ENCODE measurements around the gene DTNB.

Gene DTNB

DNA sequence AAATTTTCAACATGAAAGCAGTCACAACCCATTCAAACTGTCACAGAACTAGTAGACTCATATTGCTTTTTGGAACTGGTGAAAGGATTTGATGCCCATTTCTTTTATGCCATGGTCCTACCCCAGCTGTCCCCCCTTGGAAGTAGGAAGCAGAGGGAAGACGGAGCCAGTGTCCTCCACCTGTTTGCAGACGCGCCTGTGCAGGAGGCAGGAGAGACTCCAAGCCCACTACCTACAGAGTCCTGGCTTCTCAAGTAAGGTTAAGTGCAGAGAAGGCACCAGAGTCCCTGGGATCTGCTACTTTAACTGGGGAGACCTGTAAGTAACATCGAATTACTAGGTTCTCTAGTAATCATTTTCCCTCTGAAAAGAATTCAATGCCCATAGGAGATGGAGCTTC lies 299.0 kb downstream of the DTNB start:
- POLR2A ChIA-PET: no interaction called here
- Histone ChIP-seq H3K27ac (ENCODE audit: extremely low read depth, low read depth, low read length) (no peak overlapping the region), H3K9me3 (ENCODE audit: control insufficient read depth, insufficient read depth, low read depth, low read length) (no peaks in the 10 kb centered on the region), H3K4me1 (ENCODE audit: control insufficient read depth, insufficient read depth, low read length) (peaks cover 5% of the 10 kb centered on the region), H3K4me3 (ENCODE audit: low read depth, low read length) (no peak overlapping the region), H3K36me3 (ENCODE audit: control insufficient read depth in 2 of 2, insufficient read depth in 1 of 2, low read length in 2 of 2) (no peaks in the 10 kb centered on the region)
- CTCF ChIA-PET: interaction anchor here (0.6 to 3.2 kb wide), 5 partner anchors 9 to 37 kb away, joined by 3 to 41 read pairs (median 12); no protein-coding TSS in a partner anchor
- TF ChIP-seq ZNF488 (tag by site-specific recombination; IDR thresholded peaks at IDR 0.05): no peak
- no peak for TF ChIP-seq GFI1B (tag by site-specific recombination; IDR thresholded peaks at IDR 0.05)
- no peak for TF ChIP-seq ZNF302 (tag by site-specific recombination; IDR thresholded peaks at IDR 0.05; ENCODE audit: low read depth)
- TF ChIP-seq, protein P1, sequence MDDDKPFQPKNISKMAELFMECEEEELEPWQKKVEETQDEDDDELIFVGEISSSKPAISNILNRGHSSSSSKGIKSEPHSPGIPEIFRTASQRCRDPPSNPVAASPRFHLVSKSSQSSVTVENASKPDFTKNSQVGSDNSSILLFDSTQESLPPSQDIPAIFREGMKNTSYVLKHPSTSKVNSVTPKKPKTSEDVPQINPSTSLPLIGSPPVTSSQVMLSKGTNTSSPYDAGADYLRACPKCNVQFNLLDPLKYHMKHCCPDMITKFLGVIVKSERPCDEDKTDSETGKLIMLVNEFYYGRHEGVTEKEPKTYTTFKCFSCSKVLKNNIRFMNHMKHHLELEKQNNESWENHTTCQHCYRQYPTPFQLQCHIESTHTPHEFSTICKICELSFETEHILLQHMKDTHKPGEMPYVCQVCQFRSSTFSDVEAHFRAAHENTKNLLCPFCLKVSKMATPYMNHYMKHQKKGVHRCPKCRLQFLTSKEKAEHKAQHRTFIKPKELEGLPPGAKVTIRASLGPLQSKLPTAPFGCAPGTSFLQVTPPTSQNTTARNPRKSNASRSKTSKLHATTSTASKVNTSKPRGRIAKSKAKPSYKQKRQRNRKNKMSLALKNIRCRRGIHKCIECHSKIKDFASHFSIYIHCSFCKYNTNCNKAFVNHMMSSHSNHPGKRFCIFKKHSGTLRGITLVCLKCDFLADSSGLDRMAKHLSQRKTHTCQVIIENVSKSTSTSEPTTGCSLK (tag by site-specific recombination; IDR thresholded peaks at IDR 0.05): no peak
- no peak for TF ChIP-seq ZNF175 (tag by site-specific recombination; IDR thresholded peaks at IDR 0.05)
- TF ChIP-seq ZNF394 (tag by site-specific recombination; IDR thresholded peaks at IDR 0.05; ENCODE audit: borderline replicate concordance): no peak
- no peak for TF ChIP-seq ZNF138 (tag by site-specific recombination; IDR thresholded peaks at IDR 0.05; ENCODE audit: borderline replicate concordance)
- no peak for TF ChIP-seq ZNF324 (tag by site-specific recombination; IDR thresholded peaks at IDR 0.05)
- TF ChIP-seq ZNF174 (tag by site-specific recombination; IDR thresholded peaks at IDR 0.05): no peak
- TF ChIP-seq ZNF2 (tag by site-specific recombination; IDR thresholded peaks at IDR 0.05): no peak
- TF ChIP-seq, protein P2, sequence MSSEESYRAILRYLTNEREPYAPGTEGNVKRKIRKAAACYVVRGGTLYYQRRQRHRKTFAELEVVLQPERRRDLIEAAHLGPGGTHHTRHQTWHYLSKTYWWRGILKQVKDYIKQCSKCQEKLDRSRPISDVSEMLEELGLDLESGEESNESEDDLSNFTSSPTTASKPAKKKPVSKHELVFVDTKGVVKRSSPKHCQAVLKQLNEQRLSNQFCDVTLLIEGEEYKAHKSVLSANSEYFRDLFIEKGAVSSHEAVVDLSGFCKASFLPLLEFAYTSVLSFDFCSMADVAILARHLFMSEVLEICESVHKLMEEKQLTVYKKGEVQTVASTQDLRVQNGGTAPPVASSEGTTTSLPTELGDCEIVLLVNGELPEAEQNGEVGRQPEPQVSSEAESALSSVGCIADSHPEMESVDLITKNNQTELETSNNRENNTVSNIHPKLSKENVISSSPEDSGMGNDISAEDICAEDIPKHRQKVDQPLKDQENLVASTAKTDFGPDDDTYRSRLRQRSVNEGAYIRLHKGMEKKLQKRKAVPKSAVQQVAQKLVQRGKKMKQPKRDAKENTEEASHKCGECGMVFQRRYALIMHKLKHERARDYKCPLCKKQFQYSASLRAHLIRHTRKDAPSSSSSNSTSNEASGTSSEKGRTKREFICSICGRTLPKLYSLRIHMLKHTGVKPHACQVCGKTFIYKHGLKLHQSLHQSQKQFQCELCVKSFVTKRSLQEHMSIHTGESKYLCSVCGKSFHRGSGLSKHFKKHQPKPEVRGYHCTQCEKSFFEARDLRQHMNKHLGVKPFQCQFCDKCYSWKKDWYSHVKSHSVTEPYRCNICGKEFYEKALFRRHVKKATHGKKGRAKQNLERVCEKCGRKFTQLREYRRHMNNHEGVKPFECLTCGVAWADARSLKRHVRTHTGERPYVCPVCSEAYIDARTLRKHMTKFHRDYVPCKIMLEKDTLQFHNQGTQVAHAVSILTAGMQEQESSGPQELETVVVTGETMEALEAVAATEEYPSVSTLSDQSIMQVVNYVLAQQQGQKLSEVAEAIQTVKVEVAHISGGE (tag by site-specific recombination; conservative IDR thresholded peaks at IDR 0.05; ENCODE audit: low read depth): no peak

- H3K27ac ChIP-seq (ENCODE audit: extremely low read depth, low read depth, low read length): no peak overlapping the region
- POLR2A ChIA-PET: no interaction called here
- no peak overlapping the region for H3K4me3 ChIP-seq (ENCODE audit: low read depth, low read length)
- CTCF ChIA-PET: interaction anchor here (2.5 kb wide), 1 partner anchor 11 kb away, joined by 15 read pairs; no protein-coding TSS in a partner anchor
- peaks cover 5% of the 10 kb centered on the region for H3K4me1 ChIP-seq (ENCODE audit: control insufficient read depth, insufficient read depth, low read length)
- H3K9me3 ChIP-seq (ENCODE audit: control insufficient read depth, insufficient read depth, low read depth, low read length): no peaks in the 10 kb centered on the region
- H3K36me3 ChIP-seq (ENCODE audit: control insufficient read depth in 2 of 2, insufficient read depth in 1 of 2, low read length in 2 of 2): no peaks in the 10 kb centered on the region
- TF ChIP-seq PATZ1 (tag by site-specific recombination; IDR thresholded peaks at IDR 0.05): no peak
- no peak for TF ChIP-seq ZNF548 (tag by site-specific recombination; IDR thresholded peaks at IDR 0.05)
- no peak for TF ChIP-seq ZNF302 (tag by site-specific recombination; IDR thresholded peaks at IDR 0.05; ENCODE audit: low read depth)
- TF ChIP-seq KLF8 (tag by site-specific recombination; IDR thresholded peaks at IDR 0.05): no peak
- TF ChIP-seq ZNF223 (tag by site-specific recombination; IDR thresholded peaks at IDR 0.05): no peak
- TF ChIP-seq ZNF529 (tag by site-specific recombination; IDR thresholded peaks at IDR 0.05; ENCODE audit: insufficient replicate concordance): no peak
- no peak for TF ChIP-seq ZNF571 (tag by site-specific recombination; IDR thresholded peaks at IDR 0.05)
- no peak for TF ChIP-seq ZNF132 (tag by site-specific recombination; IDR thresholded peaks at IDR 0.05; ENCODE audit: borderline replicate concordance)
- TF ChIP-seq, protein P3, sequence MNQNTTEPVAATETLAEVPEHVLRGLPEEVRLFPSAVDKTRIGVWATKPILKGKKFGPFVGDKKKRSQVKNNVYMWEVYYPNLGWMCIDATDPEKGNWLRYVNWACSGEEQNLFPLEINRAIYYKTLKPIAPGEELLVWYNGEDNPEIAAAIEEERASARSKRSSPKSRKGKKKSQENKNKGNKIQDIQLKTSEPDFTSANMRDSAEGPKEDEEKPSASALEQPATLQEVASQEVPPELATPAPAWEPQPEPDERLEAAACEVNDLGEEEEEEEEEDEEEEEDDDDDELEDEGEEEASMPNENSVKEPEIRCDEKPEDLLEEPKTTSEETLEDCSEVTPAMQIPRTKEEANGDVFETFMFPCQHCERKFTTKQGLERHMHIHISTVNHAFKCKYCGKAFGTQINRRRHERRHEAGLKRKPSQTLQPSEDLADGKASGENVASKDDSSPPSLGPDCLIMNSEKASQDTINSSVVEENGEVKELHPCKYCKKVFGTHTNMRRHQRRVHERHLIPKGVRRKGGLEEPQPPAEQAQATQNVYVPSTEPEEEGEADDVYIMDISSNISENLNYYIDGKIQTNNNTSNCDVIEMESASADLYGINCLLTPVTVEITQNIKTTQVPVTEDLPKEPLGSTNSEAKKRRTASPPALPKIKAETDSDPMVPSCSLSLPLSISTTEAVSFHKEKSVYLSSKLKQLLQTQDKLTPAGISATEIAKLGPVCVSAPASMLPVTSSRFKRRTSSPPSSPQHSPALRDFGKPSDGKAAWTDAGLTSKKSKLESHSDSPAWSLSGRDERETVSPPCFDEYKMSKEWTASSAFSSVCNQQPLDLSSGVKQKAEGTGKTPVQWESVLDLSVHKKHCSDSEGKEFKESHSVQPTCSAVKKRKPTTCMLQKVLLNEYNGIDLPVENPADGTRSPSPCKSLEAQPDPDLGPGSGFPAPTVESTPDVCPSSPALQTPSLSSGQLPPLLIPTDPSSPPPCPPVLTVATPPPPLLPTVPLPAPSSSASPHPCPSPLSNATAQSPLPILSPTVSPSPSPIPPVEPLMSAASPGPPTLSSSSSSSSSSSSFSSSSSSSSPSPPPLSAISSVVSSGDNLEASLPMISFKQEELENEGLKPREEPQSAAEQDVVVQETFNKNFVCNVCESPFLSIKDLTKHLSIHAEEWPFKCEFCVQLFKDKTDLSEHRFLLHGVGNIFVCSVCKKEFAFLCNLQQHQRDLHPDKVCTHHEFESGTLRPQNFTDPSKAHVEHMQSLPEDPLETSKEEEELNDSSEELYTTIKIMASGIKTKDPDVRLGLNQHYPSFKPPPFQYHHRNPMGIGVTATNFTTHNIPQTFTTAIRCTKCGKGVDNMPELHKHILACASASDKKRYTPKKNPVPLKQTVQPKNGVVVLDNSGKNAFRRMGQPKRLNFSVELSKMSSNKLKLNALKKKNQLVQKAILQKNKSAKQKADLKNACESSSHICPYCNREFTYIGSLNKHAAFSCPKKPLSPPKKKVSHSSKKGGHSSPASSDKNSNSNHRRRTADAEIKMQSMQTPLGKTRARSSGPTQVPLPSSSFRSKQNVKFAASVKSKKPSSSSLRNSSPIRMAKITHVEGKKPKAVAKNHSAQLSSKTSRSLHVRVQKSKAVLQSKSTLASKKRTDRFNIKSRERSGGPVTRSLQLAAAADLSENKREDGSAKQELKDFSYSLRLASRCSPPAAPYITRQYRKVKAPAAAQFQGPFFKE (tag by site-specific recombination; IDR thresholded peaks at IDR 0.05; ENCODE audit: borderline replicate concordance): no peak
These were observed 300.0 kb downstream of the DTNB start for GRCh38 chr2:25373269-25373981.
